Measurements from ENCODE around the gene C19orf25. TPM values are rescaled to one million over a fixed set of nuclear protein-coding genes. Genes with fewer than 3 reads are reported as not detected.

Gene C19orf25
- total RNA-seq, 2 donors from 2014 or later = 19.1 to 22.3 TPM

DNA sequence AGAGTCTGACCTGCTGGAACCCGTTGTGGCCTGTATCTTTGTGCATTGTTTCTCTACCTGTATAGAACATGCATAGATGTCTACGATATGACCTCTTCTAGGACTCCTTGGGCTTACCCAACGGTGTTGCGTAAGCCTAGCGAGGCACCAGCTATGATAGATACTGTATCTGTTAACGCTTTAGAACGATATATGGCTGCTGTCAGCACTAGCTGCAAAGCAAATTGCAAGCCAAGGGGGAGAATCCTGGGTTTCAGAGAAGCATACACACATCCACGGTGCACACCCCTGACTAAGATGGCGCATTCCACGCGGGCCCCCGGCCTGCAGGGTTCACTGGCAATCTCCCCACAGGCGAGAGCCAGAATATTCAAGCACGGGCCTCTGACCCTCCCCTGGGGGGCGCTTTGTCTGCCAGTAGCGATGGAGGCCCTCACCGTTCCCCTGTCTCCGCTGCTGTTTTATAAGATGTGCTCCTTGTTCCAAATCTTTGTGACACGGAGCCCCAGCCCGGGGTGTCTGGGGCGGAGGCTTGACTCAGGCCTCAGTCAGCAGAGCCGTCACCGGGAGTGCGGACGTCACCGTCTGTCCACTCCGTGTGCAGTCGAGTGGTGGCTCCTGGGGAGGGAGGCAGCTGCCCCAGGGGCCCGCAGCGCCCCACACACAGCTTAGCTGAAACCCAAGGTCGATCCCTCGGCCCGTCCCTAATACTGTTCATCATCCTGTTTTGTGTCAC is 53.7 kb downstream of the C19orf25 start:
- Histone ChIP-seq H3K4me1 (peaks cover 0 to 13% of the 10 kb centered on the region in 2 donors), H3K9me3 (no peaks in the 10 kb centered on the region), H3K27ac (no peak overlapping the region), H3K4me3 (no peak overlapping the region), H3K27me3 (no peaks in the 10 kb centered on the region), H3K36me3 (peaks cover 83% of the 10 kb centered on the region)
- no peak for DNase-seq (ENCODE audit: low spot score)
- TF ChIP-seq, protein P1, sequence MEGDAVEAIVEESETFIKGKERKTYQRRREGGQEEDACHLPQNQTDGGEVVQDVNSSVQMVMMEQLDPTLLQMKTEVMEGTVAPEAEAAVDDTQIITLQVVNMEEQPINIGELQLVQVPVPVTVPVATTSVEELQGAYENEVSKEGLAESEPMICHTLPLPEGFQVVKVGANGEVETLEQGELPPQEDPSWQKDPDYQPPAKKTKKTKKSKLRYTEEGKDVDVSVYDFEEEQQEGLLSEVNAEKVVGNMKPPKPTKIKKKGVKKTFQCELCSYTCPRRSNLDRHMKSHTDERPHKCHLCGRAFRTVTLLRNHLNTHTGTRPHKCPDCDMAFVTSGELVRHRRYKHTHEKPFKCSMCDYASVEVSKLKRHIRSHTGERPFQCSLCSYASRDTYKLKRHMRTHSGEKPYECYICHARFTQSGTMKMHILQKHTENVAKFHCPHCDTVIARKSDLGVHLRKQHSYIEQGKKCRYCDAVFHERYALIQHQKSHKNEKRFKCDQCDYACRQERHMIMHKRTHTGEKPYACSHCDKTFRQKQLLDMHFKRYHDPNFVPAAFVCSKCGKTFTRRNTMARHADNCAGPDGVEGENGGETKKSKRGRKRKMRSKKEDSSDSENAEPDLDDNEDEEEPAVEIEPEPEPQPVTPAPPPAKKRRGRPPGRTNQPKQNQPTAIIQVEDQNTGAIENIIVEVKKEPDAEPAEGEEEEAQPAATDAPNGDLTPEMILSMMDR (IDR thresholded peaks at IDR 0.05) = no peak

DNA sequence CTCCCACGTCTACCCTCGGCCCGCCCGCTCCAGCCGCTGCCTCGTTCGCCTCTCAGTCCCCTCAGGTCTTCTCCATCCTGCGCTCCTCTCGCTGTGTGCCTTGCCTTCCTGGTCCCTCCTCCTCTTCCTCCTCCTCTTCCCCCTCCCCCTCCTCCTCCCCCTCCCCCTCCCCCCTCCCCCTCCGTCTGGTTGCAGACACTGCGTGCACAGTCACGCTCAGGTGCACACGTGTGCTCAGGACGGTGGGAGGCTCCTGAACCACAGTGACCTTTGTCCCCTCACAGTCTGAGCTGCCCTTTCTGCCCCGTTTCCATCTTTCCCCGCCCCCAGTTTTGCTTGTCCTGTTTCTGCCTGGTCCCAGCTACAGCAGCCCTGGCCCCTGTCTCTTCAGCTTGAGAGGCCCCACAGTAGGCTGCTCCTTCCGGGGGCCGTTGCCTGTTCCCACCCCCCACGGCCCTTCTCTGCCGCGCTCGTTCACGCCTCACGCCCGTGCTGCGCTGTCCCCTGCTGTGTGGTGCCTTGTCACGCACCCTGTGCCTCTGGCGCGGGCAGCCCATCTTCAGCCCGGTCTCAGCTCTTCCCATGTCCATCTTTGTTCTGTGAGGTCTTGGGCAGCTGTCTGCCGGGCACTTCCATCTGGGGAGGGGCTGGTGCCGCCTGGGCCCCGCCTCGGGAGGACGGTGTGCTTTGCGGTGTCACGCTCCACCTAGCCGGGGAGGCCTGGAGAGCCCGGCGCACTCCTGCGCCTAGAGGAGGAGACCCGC is 54.6 kb downstream of the C19orf25 start:
- peaks cover 0 to 4% of the 10 kb centered on the region in 2 donors for H3K4me1 ChIP-seq
- DNase-seq (ENCODE audit: low spot score) = no peak
- H3K9me3 ChIP-seq = no peaks in the 10 kb centered on the region
- TF ChIP-seq, protein P1 (IDR thresholded peaks at IDR 0.05) = no peak
- no peak overlapping the region for H3K4me3 ChIP-seq
- no peaks in the 10 kb centered on the region for H3K27me3 ChIP-seq
- H3K27ac ChIP-seq = no peak overlapping the region
- H3K36me3 ChIP-seq = peaks cover 78% of the 10 kb centered on the region

DNA sequence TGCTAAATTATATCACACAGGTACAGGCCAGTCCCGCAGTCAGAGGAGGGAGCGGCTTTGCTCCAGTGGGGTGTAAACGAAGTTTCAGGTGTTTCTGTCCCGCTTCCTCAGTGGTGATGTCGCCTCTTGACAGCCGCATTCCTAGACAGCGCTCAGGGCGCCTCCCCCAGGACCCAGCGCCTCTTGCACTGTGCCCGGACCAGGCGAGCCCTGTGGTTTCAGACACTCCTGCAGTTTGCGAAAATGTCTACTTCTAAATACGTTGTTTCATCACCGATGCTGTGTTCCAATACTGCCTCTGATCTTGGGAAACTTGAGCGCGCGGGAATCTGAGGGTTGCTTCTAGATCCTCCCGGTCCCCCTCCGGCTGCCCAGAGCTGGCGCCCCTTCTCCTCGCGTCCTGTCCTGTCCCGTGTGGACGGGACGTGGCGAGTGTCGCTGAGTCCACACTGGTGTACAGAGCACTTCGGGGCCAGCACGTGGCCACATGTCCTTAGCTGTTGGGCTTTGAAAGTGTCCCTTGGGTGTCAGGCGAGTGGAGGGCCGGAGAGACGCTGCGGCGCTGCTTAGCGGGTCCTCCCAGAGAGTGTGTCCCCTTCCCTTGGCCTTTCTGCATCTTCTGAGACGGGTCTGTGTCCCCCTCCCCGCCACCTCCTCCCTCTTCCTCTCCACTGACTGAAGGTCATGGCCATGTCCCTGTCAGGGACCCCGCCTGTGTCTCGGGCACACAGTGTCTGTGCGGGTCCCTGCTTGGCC is 55.4 kb downstream of the C19orf25 start:
- TF ChIP-seq, protein P1 (IDR thresholded peaks at IDR 0.05) = no peak
- Histone ChIP-seq H3K4me1 (peaks cover 0 to 8% of the 10 kb centered on the region in 2 donors), H3K27ac (no peak overlapping the region), H3K27me3 (no peaks in the 10 kb centered on the region), H3K9me3 (no peaks in the 10 kb centered on the region), H3K36me3 (peaks cover 70% of the 10 kb centered on the region), H3K4me3 (no peak overlapping the region)
- no peak for DNase-seq (ENCODE audit: low spot score)

Other genes with a start within 250 kb of the C19orf25 start
- 1 to 10 TPM; 2.4 to 2.6 TPM for gene CBARP, start 241.2 kb downstream of the C19orf25 start, total RNA-seq
- gene ATP5F1D, start 237.5 kb downstream of the C19orf25 start, total RNA-seq = 100 to 1,000 TPM; 193 to 269 TPM
- gene MIDN, start 230.6 kb downstream of the C19orf25 start, total RNA-seq = 10 to 100 TPM; 42.1 to 42.2 TPM
- 100 to 1,000 TPM; 288 to 385 TPM for gene CIRBP, start 209.9 kb downstream of the C19orf25 start, total RNA-seq
- 10 to 100 TPM; 28.9 to 29.8 TPM for gene FAM174C, start 203.7 kb downstream of the C19orf25 start, total RNA-seq
- not detected for gene EFNA2, start 193.3 kb downstream of the C19orf25 start, total RNA-seq
- 100 to 1,000 TPM; 234 to 326 TPM for gene NDUFS7, start 95.3 kb downstream of the C19orf25 start, total RNA-seq
- 10 to 100 TPM; 45.8 to 92.5 TPM for gene GAMT, start 77.7 kb downstream of the C19orf25 start, total RNA-seq
- 10 to 100 TPM; 32.6 to 47.5 TPM for gene DAZAP1, start 71.6 kb downstream of the C19orf25 start, total RNA-seq
- 1,000 to 10,000 TPM; 1,712 to 2,156 TPM for gene RPS15, start 40.8 kb downstream of the C19orf25 start, total RNA-seq
- gene APC2, start 29.1 kb downstream of the C19orf25 start, total RNA-seq = under 1 TPM; 0.04 to 0.35 TPM
- 1 to 10 TPM; 1.0 to 4.4 TPM for gene PCSK4, start 11.1 kb upstream of the C19orf25 start, total RNA-seq
- 1 to 10 TPM; 1.3 to 2.3 TPM for gene REEP6, start 12.0 kb upstream of the C19orf25 start, total RNA-seq
- gene ADAMTSL5, start 33.8 kb upstream of the C19orf25 start, total RNA-seq = 10 to 100 TPM; 14.5 to 27.2 TPM
- gene PLK5, start 44.9 kb upstream of the C19orf25 start, total RNA-seq = not detected
- gene MEX3D, start 89.1 kb upstream of the C19orf25 start, total RNA-seq = 10 to 100 TPM in 1 of 2 donors, 1 to 10 TPM in 1; 7.5 to 17.0 TPM
- 10 to 100 TPM; 64.3 to 86.8 TPM for gene MBD3, start 113.7 kb upstream of the C19orf25 start, total RNA-seq
- gene UQCR11, start 126.2 kb upstream of the C19orf25 start, total RNA-seq = 100 to 1,000 TPM; 172 to 191 TPM
- gene TCF3, start 173.4 kb upstream of the C19orf25 start, total RNA-seq = 10 to 100 TPM; 18.5 to 28.7 TPM